ENCODE results near the gene BLM.

GRCh38 chr15:90819390-90819789 lies 102.2 kb downstream of the BLM start:
- TF ChIP-seq ASH2L (IDR thresholded peaks at IDR 0.05; ENCODE audit: insufficient read length, low read depth, low read length): no peak
- TF ChIP-seq CTCF (CRISPR knock-in tag; IDR thresholded peaks at IDR 0.05): no peak
- no peak for TF ChIP-seq DPF2 (CRISPR knock-in tag; IDR thresholded peaks at IDR 0.05; ENCODE audit: borderline replicate concordance, low read depth)
- TF ChIP-seq FOXK2 (IDR thresholded peaks at IDR 0.05): no peak
- TF ChIP-seq MLX (CRISPR knock-in tag; IDR thresholded peaks at IDR 0.05): no peak
- TF ChIP-seq ZNF580 (CRISPR knock-in tag; IDR thresholded peaks at IDR 0.05; ENCODE audit: borderline replicate concordance, low read depth): no peak
- TF ChIP-seq FOXP4 (CRISPR knock-in tag; IDR thresholded peaks at IDR 0.05): no peak
- TF ChIP-seq TFE3 (CRISPR knock-in tag; IDR thresholded peaks at IDR 0.05): no peak
- TF ChIP-seq KLF6 (CRISPR knock-in tag; IDR thresholded peaks at IDR 0.05): no peak
- TF ChIP-seq MAX (IDR thresholded peaks at IDR 0.05): no peak
- no peak for TF ChIP-seq SNAPC2 (CRISPR knock-in tag; IDR thresholded peaks at IDR 0.05)

Data from HepG2 (cell line).